Mesenchymal stem cell (in vitro differentiated cells and primary cell): Measurements from ENCODE around the gene BNIP3. TPM values are rescaled to one million over a fixed set of nuclear protein-coding genes. Genes with fewer than 3 reads are reported as not detected.
A peak's percentile ranks its signal among the peaks of the same experiment; 100 is the strongest.

Experiments
- DNase-seq: peaks from one replicate; pipeline ENCODE4 v3.0.0-alpha.2; 2013
- H2AFZ ChIP-seq: one replicate; pipeline ENCODE4 v1.6.1; 2013; ENCODE audit warnings: low read depth, mild to moderate bottlenecking, control low read depth, inconsistent platforms, low read length, moderate library complexity
- H2AK5ac ChIP-seq: 2 replicates; pipeline ENCODE4 v1.6.1; 2013; ENCODE audit warnings: low read length, moderate library complexity, mild to moderate bottlenecking, inconsistent platforms; ENCODE audit not compliant: severe bottlenecking
- H2BK120ac ChIP-seq: one replicate; pipeline ENCODE4 v1.6.1; 2013; ENCODE audit warnings: low read depth, mild to moderate bottlenecking, inconsistent platforms, low read length, moderate library complexity
- H2BK12ac ChIP-seq, 2 experiments: one replicate each; pipeline ENCODE4 v1.6.1; 2013; ENCODE audit warnings: inconsistent platforms in 2 of 2, low read length in 2 of 2, mild to moderate bottlenecking in 2 of 2, moderate library complexity in 2 of 2, control low read depth in 1 of 2
- H2BK15ac ChIP-seq: one replicate; pipeline ENCODE4 v1.6.1; 2013; ENCODE audit warnings: mild to moderate bottlenecking, low read depth, inconsistent platforms; ENCODE audit not compliant: poor library complexity, severe bottlenecking
- H2BK5ac ChIP-seq: 2 replicates; pipeline ENCODE4 v1.6.1; 2013; ENCODE audit warnings: low read depth, mild to moderate bottlenecking, low read length, control low read depth, inconsistent platforms; ENCODE audit not compliant: poor library complexity, severe bottlenecking
- H3K14ac ChIP-seq, 2 experiments: one replicate each; pipeline ENCODE4 v1.6.1; 2013; ENCODE audit warnings: inconsistent platforms in 2 of 2, low read length in 2 of 2, control low read depth in 1 of 2, mild to moderate bottlenecking in 1 of 2, moderate library complexity in 1 of 2
- H3K18ac ChIP-seq, 2 experiments: one replicate each; pipeline ENCODE4 v1.6.1; 2013; ENCODE audit warnings: inconsistent platforms in 2 of 2, low read length in 2 of 2, control low read depth in 1 of 2, low read depth in 1 of 2, mild to moderate bottlenecking in 1 of 2
- H3K23ac ChIP-seq, 2 experiments: one replicate each; pipeline ENCODE4 v1.6.1; 2013; ENCODE audit warnings: inconsistent platforms in 2 of 2, low read length in 2 of 2, mild to moderate bottlenecking in 2 of 2, moderate library complexity in 2 of 2, control low read depth in 1 of 2
- H3K27ac ChIP-seq: 2 replicates; pipeline ENCODE4 v1.5.1; 2013; ENCODE audit warnings: mild to moderate bottlenecking, moderate library complexity, low read length, control low read depth, inconsistent platforms; ENCODE audit not compliant: poor library complexity, severe bottlenecking
- H3K27me3 ChIP-seq, 2 experiments: 2 replicates each; pipeline versions ENCODE4 v1.6.1 to v1.7.0; 2013; ENCODE audit warnings: low read length in 2 of 2, mild to moderate bottlenecking in 2 of 2, moderate library complexity in 2 of 2, control low read depth in 1 of 2, inconsistent platforms in 1 of 2; ENCODE audit not compliant: control insufficient read depth in 1 of 2, insufficient read depth in 1 of 2
- H3K36me3 ChIP-seq, 2 experiments: 2 replicates each; pipeline versions ENCODE4 v1.6.1 to v1.7.0; 2013; ENCODE audit warnings: low read length in 2 of 2, control low read depth in 1 of 2, inconsistent platforms in 1 of 2, low read depth in 1 of 2, mild to moderate bottlenecking in 1 of 2; ENCODE audit not compliant: insufficient read depth in 2 of 2, control insufficient read depth in 1 of 2
- H3K4ac ChIP-seq, 2 experiments: one replicate each; pipeline ENCODE4 v1.6.1; 2013; ENCODE audit warnings: inconsistent platforms in 2 of 2, low read length in 2 of 2, mild to moderate bottlenecking in 2 of 2, moderate library complexity in 2 of 2, control low read depth in 1 of 2, low read depth in 1 of 2
- H3K4me1 ChIP-seq: 2 replicates; pipeline ENCODE4 v1.6.1; 2013; ENCODE audit warnings: low read depth, low read length, control low read depth; ENCODE audit not compliant: control insufficient read depth, insufficient read depth
- H3K4me2 ChIP-seq: 2 replicates; pipeline ENCODE4 v1.6.1; 2013; ENCODE audit warnings: low read length, mild to moderate bottlenecking, inconsistent platforms; ENCODE audit not compliant: poor library complexity, severe bottlenecking
- H3K4me3 ChIP-seq, 2 experiments: 2 replicates each; pipeline versions ENCODE4 v1.5.1 to v1.7.0; 2013; ENCODE audit warnings: low read length in 2 of 2, mild to moderate bottlenecking in 2 of 2, control low read depth in 1 of 2, low read depth in 1 of 2; ENCODE audit not compliant: insufficient read depth in 1 of 2
- H3K79me1 ChIP-seq: replicated peaks from 2 replicates; pipeline ENCODE4 v1.6.1; 2013; ENCODE audit warnings: mild to moderate bottlenecking, control low read depth, low read length, inconsistent platforms; ENCODE audit not compliant: poor library complexity, severe bottlenecking
- H3K9ac ChIP-seq: 2 replicates; pipeline ENCODE4 v1.7.0; 2013; ENCODE audit warnings: mild to moderate bottlenecking, low read length, moderate library complexity
- H3K9me3 ChIP-seq: 2 replicates; pipeline ENCODE4 v1.7.0; 2013; ENCODE audit warnings: mild to moderate bottlenecking, low read length; ENCODE audit not compliant: control insufficient read depth
- H4K8ac ChIP-seq: one replicate; pipeline ENCODE4 v1.6.1; 2013; ENCODE audit warnings: inconsistent platforms, mild to moderate bottlenecking, low read length, moderate library complexity
- H4K91ac ChIP-seq: one replicate; pipeline ENCODE4 v1.6.1; 2013; ENCODE audit warnings: mild to moderate bottlenecking, low read length, inconsistent platforms
- WGBS: methylation state at CpG from one replicate; pipeline ENCODE4 v1.1.7; 2013; ENCODE audit warnings: mixed read lengths; 5-methylcytosine and 5-hydroxymethylcytosine counted together
- polyA plus RNA-seq, 2 experiments: library from polyadenylated mRNA; stranded (reverse); fragments of 200-250 nt; gene quantifications; one replicate each; pipeline ENCODE4 v1.2.3, GENCODE V29; 2013

The BNIP3 gene, protein sequence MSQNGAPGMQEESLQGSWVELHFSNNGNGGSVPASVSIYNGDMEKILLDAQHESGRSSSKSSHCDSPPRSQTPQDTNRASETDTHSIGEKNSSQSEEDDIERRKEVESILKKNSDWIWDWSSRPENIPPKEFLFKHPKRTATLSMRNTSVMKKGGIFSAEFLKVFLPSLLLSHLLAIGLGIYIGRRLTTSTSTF
- polyA plus RNA-seq (2013, experiment 1 of 2), result 30.5 TPM
- polyA plus RNA-seq (2013, experiment 2 of 2), result 31.1 TPM

DNA sequence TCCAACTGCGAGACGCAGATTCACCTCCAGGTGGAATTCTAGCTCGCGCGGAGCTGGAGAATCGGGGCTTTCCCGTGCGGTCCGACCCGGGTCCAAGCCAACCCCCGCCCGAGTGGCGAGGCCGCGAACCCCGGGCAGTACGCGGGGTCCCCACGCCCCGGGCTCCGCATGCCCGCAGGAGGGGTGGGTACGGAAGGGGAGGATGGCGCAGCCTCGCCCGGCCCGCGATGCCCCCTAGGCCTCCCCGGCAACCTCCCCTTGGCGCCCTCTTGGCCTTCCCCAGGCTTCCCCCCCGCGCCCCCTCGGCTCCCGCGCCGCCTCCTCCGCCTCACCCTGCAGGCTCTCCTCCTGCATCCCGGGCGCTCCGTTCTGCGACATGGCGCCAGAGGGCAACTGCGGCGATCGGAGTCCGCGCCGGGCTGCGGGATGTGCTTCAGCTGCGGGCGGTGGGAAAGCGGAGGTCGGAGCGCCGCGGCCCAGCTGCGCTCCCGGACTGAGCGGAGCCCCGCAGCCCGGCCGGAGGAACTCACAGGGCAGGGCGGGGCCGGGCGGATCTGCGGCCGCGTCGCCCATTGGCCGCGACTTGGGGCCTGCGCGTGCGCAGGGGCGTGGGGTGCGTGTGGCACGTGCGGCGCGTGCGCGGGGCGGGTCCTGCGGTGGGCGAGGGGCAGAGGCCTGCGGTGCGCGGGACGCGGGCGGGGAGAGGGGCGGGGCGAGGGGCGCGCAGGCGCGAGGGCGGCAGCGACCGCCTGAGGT lies at the start of gene BNIP3:
Gene BNIP3 (minus strand): TSS at position 495 of the 756 bp plus-strand sequence. CDS start 117 bp downstream, at position 378.
- Histone ChIP-seq H3K4me1 (peaks cover 32% of the 10 kb centered on the region), H2BK15ac (peak within 1 kb of the TSS; percentile 79), H4K8ac (peak within 1 kb of the TSS; percentile 98), H2BK120ac (peak within 1 kb of the TSS; percentile 90), H3K18ac (peak within 1 kb of the TSS; percentile 96 to 98), H3K14ac (peak within 1 kb of the TSS; percentile 88 to 98), H3K9ac (peak within 1 kb of the TSS; percentile 92), H3K79me1 (peaks cover 10% of the 10 kb centered on the region), H3K4ac (peak within 1 kb of the TSS; percentile 71 to 89), H2BK5ac (peak within 1 kb of the TSS; percentile 69), H2AFZ (peak within 1 kb of the TSS; percentile 88), H3K27ac (no peak within 1 kb of the TSS), H3K4me3 (peak within 1 kb of the TSS; percentile 92 to 98), H4K91ac (peak within 1 kb of the TSS; percentile 92), H3K9me3 (no peaks in the 10 kb centered on the region), H3K36me3 (no peaks in the 10 kb centered on the region), H2BK12ac (peak within 1 kb of the TSS; percentile 47 to 85), H3K23ac (peak within 1 kb of the TSS in 1 of 2 experiments; percentile 85), H3K27me3 (no peaks in the 10 kb centered on the region), H2AK5ac (no peak within 1 kb of the TSS), H3K4me2 (peak within 1 kb of the TSS; percentile 93)
- DNase-seq, result peak; percentile 90
- 0% methylated on average over 57 of the region's 100 CpGs for WGBS

DNA sequence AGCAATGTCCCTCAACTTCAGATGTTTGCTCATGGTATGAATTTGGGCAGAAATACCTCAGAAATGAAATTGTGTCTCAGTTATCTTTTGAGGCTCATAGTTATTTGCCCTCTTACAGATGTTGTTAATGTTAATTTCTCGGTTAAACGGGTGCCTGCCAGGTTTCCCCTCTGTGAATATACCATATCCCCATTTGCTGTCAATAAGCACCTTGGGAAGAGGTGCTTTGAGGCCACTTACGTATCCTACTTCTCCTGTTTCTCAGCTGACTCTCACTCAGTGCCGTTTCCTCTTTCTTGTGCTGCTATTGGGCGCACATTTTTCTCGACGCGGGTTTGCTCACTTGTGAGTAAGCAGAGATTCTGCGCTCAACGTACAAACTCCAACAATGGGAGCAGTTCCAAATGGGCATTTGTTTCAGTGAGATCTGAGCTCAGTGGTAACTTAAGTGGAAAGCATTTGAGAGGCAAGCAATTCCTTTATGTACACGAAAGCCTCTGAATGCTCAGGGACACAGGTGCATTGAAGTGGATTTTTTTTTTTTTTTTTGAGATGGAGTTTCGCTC lies 49.3 kb upstream of the BNIP3 start:
- no peak overlapping the region for H2AFZ ChIP-seq
- H3K4me1 ChIP-seq, result peaks cover 4% of the 10 kb centered on the region
- WGBS, result 91% methylated on average over 11 of the region's 12 CpGs
- no peak overlapping the region for H3K23ac ChIP-seq
- H3K36me3 ChIP-seq, result no peaks in the 10 kb centered on the region
- H3K9me3 ChIP-seq, result no peaks in the 10 kb centered on the region
- no peak overlapping the region for H3K4me3 ChIP-seq
- no peak overlapping the region for H2BK5ac ChIP-seq
- H3K18ac ChIP-seq, result no peak overlapping the region
- H3K27ac ChIP-seq, result no peak overlapping the region
- H3K4me2 ChIP-seq, result no peak overlapping the region
- no peak overlapping the region for H2BK120ac ChIP-seq
- DNase-seq, result no peak
- no peak overlapping the region for H2BK15ac ChIP-seq
- H2AK5ac ChIP-seq, result no peak overlapping the region
- H2BK12ac ChIP-seq, result no peak overlapping the region
- H3K27me3 ChIP-seq, result peaks cover 57 to 81% of the 10 kb centered on the region in 2 experiments
- H3K14ac ChIP-seq, result no peak overlapping the region
- no peak overlapping the region for H3K4ac ChIP-seq
- H4K8ac ChIP-seq, result no peak overlapping the region
- no peak overlapping the region for H3K9ac ChIP-seq
- no peak overlapping the region for H4K91ac ChIP-seq
- no peaks in the 10 kb centered on the region for H3K79me1 ChIP-seq

DNA sequence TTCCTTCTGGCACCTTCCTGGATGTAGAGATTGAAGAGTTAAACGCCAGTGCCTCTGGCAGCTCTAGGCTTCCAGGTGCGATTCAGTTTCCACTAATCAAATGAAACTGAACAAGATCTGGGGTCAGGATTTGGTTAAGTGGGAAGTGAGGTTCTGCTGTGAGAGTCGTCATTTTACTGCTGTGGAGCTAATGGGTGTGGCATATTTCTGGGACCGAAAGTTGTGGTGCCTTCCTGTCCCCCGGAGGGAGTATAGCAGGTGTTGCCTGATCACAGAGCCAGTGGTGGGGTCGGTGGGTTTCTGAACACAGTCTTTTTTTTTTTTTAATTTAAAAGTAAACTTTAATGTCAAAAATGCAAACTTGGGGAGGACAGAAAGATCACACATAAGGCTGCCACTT lies 47.0 kb upstream of the BNIP3 start:
- WGBS, result 87% methylated on average over 5 of the region's 6 CpGs
- Histone ChIP-seq H2AFZ (no peak overlapping the region), H2BK15ac (no peak overlapping the region), H3K27ac (no peak overlapping the region), H2BK120ac (no peak overlapping the region), H2AK5ac (no peak overlapping the region), H3K36me3 (no peaks in the 10 kb centered on the region), H3K4me2 (no peak overlapping the region), H4K91ac (no peak overlapping the region), H3K23ac (no peak overlapping the region), H3K4me1 (peaks cover 3% of the 10 kb centered on the region), H3K18ac (no peak overlapping the region), H3K4ac (no peak overlapping the region), H3K27me3 (peaks cover 41 to 68% of the 10 kb centered on the region in 2 experiments), H3K79me1 (no peaks in the 10 kb centered on the region), H3K4me3 (no peak overlapping the region), H2BK5ac (no peak overlapping the region), H3K9me3 (no peaks in the 10 kb centered on the region), H3K14ac (no peak overlapping the region), H3K9ac (no peak overlapping the region), H4K8ac (no peak overlapping the region), H2BK12ac (no peak overlapping the region)
- no peak for DNase-seq

DNA sequence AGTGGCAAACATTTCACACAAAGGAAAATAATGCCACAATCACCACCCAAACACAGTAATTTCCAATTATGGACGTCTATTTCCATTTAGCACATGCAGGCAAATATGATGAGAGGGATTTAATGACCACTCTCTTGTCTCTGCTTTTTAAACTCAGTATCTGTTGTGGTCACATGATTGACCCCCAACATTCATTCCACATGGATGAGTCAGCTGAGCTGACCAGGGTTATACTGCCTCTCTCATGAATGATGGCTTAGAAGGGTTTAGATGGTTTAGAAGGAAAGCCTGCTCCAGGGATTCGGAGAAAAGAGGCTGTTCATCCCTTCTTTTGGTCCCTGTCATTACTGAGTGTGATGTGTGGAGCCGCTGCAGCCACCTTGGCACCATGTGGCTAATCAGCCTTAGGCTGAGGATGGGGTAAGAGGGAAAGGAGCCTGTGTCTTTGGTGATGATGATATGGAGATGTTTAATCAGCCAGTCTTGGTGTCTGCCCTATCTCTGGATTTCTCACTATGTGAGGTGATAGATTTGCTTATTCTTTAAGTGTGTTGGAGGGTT lies 45.8 kb upstream of the BNIP3 start:
- Histone ChIP-seq H2AK5ac (no peak overlapping the region), H2AFZ (no peak overlapping the region), H3K9ac (no peak overlapping the region), H2BK120ac (no peak overlapping the region), H3K18ac (no peak overlapping the region), H3K23ac (no peak overlapping the region), H2BK12ac (no peak overlapping the region), H3K4me2 (no peak overlapping the region), H3K4ac (no peak overlapping the region), H4K8ac (no peak overlapping the region), H4K91ac (no peak overlapping the region), H3K27me3 (peaks cover 35 to 58% of the 10 kb centered on the region in 2 experiments), H3K14ac (no peak overlapping the region), H2BK5ac (no peak overlapping the region), H3K79me1 (no peaks in the 10 kb centered on the region), H2BK15ac (no peak overlapping the region), H3K4me3 (no peak overlapping the region), H3K9me3 (no peaks in the 10 kb centered on the region), H3K27ac (no peak overlapping the region), H3K36me3 (no peaks in the 10 kb centered on the region), H3K4me1 (peaks cover 4% of the 10 kb centered on the region)
- peak; percentile 51 for DNase-seq
- 63% methylated on average over 3 of the region's 3 CpGs for WGBS
